Natural killer cell (primary cell): ENCODE measurements around the gene FRMD4A. TPM values are rescaled to one million over a fixed set of nuclear protein-coding genes. Genes with fewer than 3 reads are reported as not detected.
A peak's percentile ranks its signal among the peaks of the same experiment; 100 is the strongest.

Experiments used
- ATAC-seq, 3 donors: fragments of 150-1000 bp in 2 of 3; fragments of 200-7000 bp in 1 of 3; cut with Tn5 transposase; 1 replicate in 1 of 3; 2 replicates in 2 of 3; pipeline ENCODE4 v1.10.0; 2021; ENCODE audit warnings: mild to moderate bottlenecking in 2 of 3, moderate library complexity in 2 of 3
- DNase-seq, 2 donors: peaks; one replicate each; pipeline versions ENCODE4 v3.0.0 to v3.0.0-alpha.2; 2013 to 2021; ENCODE audit warnings: mixed read lengths in 1 of 2
- H3K27ac ChIP-seq: one replicate; pipeline ENCODE4 v1.5.1; 2013; ENCODE audit warnings: mild to moderate bottlenecking, low read length
- H3K27me3 ChIP-seq: one replicate; pipeline ENCODE4 v1.6.1; 2013; ENCODE audit warnings: low read length; ENCODE audit not compliant: control insufficient read depth, insufficient read depth
- H3K36me3 ChIP-seq: one replicate; pipeline ENCODE4 v1.6.1; 2013; ENCODE audit warnings: low read length; ENCODE audit not compliant: control insufficient read depth, insufficient read depth
- H3K4me1 ChIP-seq: one replicate; pipeline ENCODE4 v1.6.1; 2013; ENCODE audit warnings: low read length; ENCODE audit not compliant: control insufficient read depth, insufficient read depth
- H3K4me3 ChIP-seq: one replicate; pipeline ENCODE4 v1.5.1; 2013; ENCODE audit warnings: low read length
- H3K9me3 ChIP-seq: one replicate; pipeline ENCODE4 v1.6.1; 2013; ENCODE audit warnings: low read length; ENCODE audit not compliant: control insufficient read depth, insufficient read depth
- H3K27ac Mint-ChIP-seq, 2 donors: one replicate each; pipeline ENCODE4 v1.8.0; 2022; ENCODE audit warnings: mild to moderate bottlenecking in 2 of 2, mixed read lengths in 2 of 2, moderate library complexity in 1 of 2
- H3K27me3 Mint-ChIP-seq, 2 donors: one replicate each; pipeline ENCODE4 v1.8.0; 2022; ENCODE audit warnings: low read depth in 2 of 2, mixed read lengths in 2 of 2
- H3K36me3 Mint-ChIP-seq: one replicate; pipeline ENCODE4 v1.8.0; 2022; ENCODE audit warnings: mixed read lengths
- H3K4me1 Mint-ChIP-seq, 2 donors: one replicate each; pipeline ENCODE4 v1.8.0; 2022; ENCODE audit warnings: mixed read lengths in 2 of 2
- H3K4me3 Mint-ChIP-seq: one replicate; pipeline ENCODE4 v1.8.0; 2022; ENCODE audit warnings: mild to moderate bottlenecking, moderate library complexity, mixed read lengths
- H3K9me3 Mint-ChIP-seq, 2 donors: one replicate each; pipeline ENCODE4 v1.8.0; 2022; ENCODE audit warnings: mixed read lengths in 2 of 2
- WGBS: methylation state at CpG from one replicate; pipeline ENCODE4 v1.1.7; 2013; ENCODE audit warnings: missing lambda C conversion rate; ENCODE audit not compliant: insufficient coverage; 5-methylcytosine and 5-hydroxymethylcytosine counted together
- intact Hi-C: fragments of 100-400 bp; cut with micrococcal nuclease; formaldehyde crosslinking; loops from one replicate; pipeline ENCODE4 v1.14.2; 2022
- total RNA-seq, 4 donors: library from RNA; stranded (reverse); fragments of 120-200 nt in 1 of 4; gene quantifications; one replicate each; pipeline versions ENCODE4 v1.2.3 to v1.2.4, GENCODE V29; 2013 to 2022
- TF ChIP-seq, protein P1 (sequence below): fragments of 200-600 bp; IDR thresholded peaks from one replicate; pipeline ENCODE4 v1.8.0; 2022; ENCODE audit warnings: antibody characterized with exemption

Gene FRMD4A
- total RNA-seq, 3 donors from 2014 or later (not counting 1 experiment from before 2014, with no cell fraction given), result 0.36 to 0.38 TPM; not detected in 1

DNA sequence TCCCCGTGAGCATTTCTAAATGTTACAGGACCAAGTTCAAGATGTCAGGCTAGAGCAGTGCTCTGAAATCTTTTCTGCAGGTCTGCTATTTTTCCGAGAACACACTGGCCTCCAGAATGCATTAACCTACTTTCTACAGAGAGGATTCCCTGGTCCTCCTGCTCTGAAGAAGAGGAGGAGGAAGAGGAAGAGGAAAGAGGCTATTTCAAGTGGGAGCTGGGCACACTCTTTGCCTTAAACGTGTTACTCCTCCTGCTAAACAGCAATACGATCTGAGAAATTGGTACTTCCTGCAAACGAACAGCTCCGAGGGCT lies 157.4 kb downstream of the FRMD4A start:
- intact Hi-C loops, result loop anchor here (10.0 kb wide), 1 partner anchor 59 kb away; no protein-coding TSS in a partner anchor
- ATAC-seq, result peak in 1 of 3 donors; percentile 54
- Mint-ChIP-seq H3K27me3 (peaks cover 43 to 90% of the 10 kb centered on the region in 2 donors), H3K9me3 (no peaks in the 10 kb centered on the region), H3K4me3 (peak overlapping the region; percentile 49), H3K36me3 (no peaks in the 10 kb centered on the region), H3K27ac (no peak overlapping the region), H3K4me1 (peaks cover 16 to 18% of the 10 kb centered on the region in 2 donors)
- Histone ChIP-seq H3K36me3 (no peaks in the 10 kb centered on the region), H3K27me3 (peaks cover 19% of the 10 kb centered on the region), H3K4me3 (no peak overlapping the region), H3K4me1 (peaks cover 9% of the 10 kb centered on the region), H3K9me3 (no peaks in the 10 kb centered on the region), H3K27ac (no peak overlapping the region)
- peak in 1 of 2 donors; percentile 53 for DNase-seq
- WGBS, result 3% methylated on average over 5 of the region's 6 CpGs
- TF ChIP-seq, protein P1, sequence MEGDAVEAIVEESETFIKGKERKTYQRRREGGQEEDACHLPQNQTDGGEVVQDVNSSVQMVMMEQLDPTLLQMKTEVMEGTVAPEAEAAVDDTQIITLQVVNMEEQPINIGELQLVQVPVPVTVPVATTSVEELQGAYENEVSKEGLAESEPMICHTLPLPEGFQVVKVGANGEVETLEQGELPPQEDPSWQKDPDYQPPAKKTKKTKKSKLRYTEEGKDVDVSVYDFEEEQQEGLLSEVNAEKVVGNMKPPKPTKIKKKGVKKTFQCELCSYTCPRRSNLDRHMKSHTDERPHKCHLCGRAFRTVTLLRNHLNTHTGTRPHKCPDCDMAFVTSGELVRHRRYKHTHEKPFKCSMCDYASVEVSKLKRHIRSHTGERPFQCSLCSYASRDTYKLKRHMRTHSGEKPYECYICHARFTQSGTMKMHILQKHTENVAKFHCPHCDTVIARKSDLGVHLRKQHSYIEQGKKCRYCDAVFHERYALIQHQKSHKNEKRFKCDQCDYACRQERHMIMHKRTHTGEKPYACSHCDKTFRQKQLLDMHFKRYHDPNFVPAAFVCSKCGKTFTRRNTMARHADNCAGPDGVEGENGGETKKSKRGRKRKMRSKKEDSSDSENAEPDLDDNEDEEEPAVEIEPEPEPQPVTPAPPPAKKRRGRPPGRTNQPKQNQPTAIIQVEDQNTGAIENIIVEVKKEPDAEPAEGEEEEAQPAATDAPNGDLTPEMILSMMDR, result no peak

DNA sequence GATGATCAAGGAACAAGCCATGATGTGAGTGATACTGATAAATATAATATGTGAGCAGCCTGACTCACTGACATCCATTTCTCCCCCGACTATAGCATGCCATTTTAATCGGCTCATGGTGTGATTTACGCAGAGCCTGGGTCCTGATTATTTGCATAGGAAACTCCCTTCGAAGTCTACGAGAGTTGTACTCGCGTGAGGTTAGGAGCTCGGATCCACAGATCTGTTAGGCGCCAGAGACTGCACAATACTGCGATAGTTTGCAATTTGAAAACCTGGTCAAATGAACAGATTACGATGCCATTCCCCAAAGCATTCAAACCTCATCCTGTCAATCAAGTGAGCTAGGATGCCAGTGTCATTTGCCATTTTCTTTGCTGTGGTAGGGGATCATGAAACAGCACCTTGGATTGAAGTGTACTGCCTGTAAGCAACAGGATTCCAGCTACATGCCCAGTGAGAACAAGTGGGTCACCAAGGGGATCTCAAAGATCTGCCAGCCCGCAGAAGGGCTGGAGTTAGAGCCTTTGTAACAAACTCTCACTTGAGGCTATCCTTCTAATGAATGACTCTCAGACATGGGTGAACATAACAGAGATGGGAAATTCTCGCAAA lies 158.3 kb downstream of the FRMD4A start:
- H3K36me3 ChIP-seq, result no peaks in the 10 kb centered on the region
- H3K27ac ChIP-seq, result no peak overlapping the region
- H3K4me3 ChIP-seq, result no peak overlapping the region
- Mint-ChIP-seq H3K36me3 (no peaks in the 10 kb centered on the region), H3K4me3 (no peak overlapping the region), H3K9me3 (no peaks in the 10 kb centered on the region), H3K27ac (no peak overlapping the region), H3K4me1 (peaks cover 16 to 18% of the 10 kb centered on the region in 2 donors), H3K27me3 (peaks cover 47 to 95% of the 10 kb centered on the region in 2 donors)
- peaks cover 16% of the 10 kb centered on the region for H3K27me3 ChIP-seq
- intact Hi-C loops, result loop anchor here (10.0 kb wide), 1 partner anchor 58 kb away; no protein-coding TSS in a partner anchor
- peaks cover 9% of the 10 kb centered on the region for H3K4me1 ChIP-seq
- ATAC-seq (no peak), DNase-seq (no peak)
- TF ChIP-seq, protein P1, result no peak
- H3K9me3 ChIP-seq, result no peaks in the 10 kb centered on the region
- WGBS, result 90% methylated on average over 13 of the region's 13 CpGs

DNA sequence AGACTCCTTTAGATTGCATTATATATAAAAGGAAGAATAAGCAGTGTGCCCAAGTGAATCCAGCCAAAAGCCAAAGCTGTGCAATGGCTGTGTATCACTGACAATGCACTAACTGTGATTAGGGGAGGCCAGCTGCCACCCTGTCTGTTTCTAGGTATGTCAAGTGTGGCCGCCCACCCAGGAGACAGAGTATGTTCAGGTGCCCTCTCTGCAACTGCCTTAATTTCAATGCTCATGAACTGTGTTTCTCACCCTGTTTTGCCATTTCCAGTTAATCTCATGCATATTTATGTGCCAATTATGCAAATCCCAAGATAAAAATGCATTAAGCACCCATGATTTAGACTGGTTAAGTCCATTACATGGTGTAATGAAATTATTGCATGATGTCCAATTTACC lies 159.4 kb downstream of the FRMD4A start:
- Histone ChIP-seq H3K27me3 (peaks cover 16% of the 10 kb centered on the region), H3K36me3 (no peaks in the 10 kb centered on the region), H3K27ac (no peak overlapping the region), H3K9me3 (no peaks in the 10 kb centered on the region), H3K4me1 (peaks cover 9% of the 10 kb centered on the region), H3K4me3 (no peak overlapping the region)
- Mint-ChIP-seq H3K27ac (no peak overlapping the region), H3K9me3 (no peaks in the 10 kb centered on the region), H3K36me3 (no peaks in the 10 kb centered on the region), H3K4me1 (peaks cover 16 to 18% of the 10 kb centered on the region in 2 donors), H3K4me3 (no peak overlapping the region), H3K27me3 (peaks cover 41 to 94% of the 10 kb centered on the region in 2 donors)
- WGBS, result 100% methylated on average over 1 of the region's 1 CpG
- no peak for ATAC-seq
- no peak for DNase-seq
- intact Hi-C loops, result loop anchor here (10.0 kb wide), 1 partner anchor 57 kb away; no protein-coding TSS in a partner anchor
- TF ChIP-seq, protein P1, result no peak
